CD8-positive, alpha-beta memory T cell (primary cell): ENCODE results near the gene ARHGAP4. TPM values are rescaled to one million over a fixed set of nuclear protein-coding genes. Genes with fewer than 3 reads are reported as not detected.

Experiments
- CTCF ChIA-PET: fragments of 350-600 bp; sonication (Branson Sonifier 250); formaldehyde crosslinking; loops from one replicate; lab custom pipeline; 2021; ENCODE audit warnings: antibody characterized with exemption; lab: Charles Lee
- POLR2A ChIA-PET: fragments of 350-600 bp; sonication (Branson Sonifier 250); formaldehyde crosslinking; loops from one replicate; lab custom pipeline; 2021; ENCODE audit warnings: antibody characterized with exemption; lab: Charles Lee
- DNase-seq, 5 donors: peaks; one replicate each; pipeline versions ENCODE4 v3.0.0 to v3.0.0-alpha.2; 2020 to 2022; ENCODE audit warnings: mixed read lengths in 1 of 5
- H3K27ac ChIP-seq: one replicate; pipeline ENCODE4 v1.7.0; 2013; ENCODE audit warnings: low read depth, mild to moderate bottlenecking, low read length, moderate library complexity
- H3K27me3 ChIP-seq: 2 replicates; pipeline ENCODE4 v1.7.0; 2013; ENCODE audit warnings: low read length, mild to moderate bottlenecking; ENCODE audit not compliant: insufficient read depth, poor library complexity, severe bottlenecking
- H3K36me3 ChIP-seq: 2 replicates; pipeline ENCODE4 v1.7.0; 2013; ENCODE audit warnings: mild to moderate bottlenecking, low read length, moderate library complexity; ENCODE audit not compliant: insufficient read depth
- H3K4me1 ChIP-seq: 2 replicates; pipeline ENCODE4 v1.7.0; 2013; ENCODE audit warnings: mild to moderate bottlenecking, low read length, moderate library complexity; ENCODE audit not compliant: insufficient read depth
- H3K4me3 ChIP-seq: 2 replicates; pipeline ENCODE4 v1.7.0; 2013; ENCODE audit warnings: mild to moderate bottlenecking, low read length
- H3K9me3 ChIP-seq: 2 replicates; pipeline ENCODE4 v1.7.0; 2013; ENCODE audit warnings: mild to moderate bottlenecking, low read length
- H3K27ac Mint-ChIP-seq, 8 donors: one replicate each; pipeline ENCODE4 v1.8.0; 2020 to 2021; ENCODE audit warnings: mixed read lengths in 8 of 8, mild to moderate bottlenecking in 6 of 8, inconsistent platforms in 3 of 8, moderate library complexity in 3 of 8
- H3K27me3 Mint-ChIP-seq, 2 donors: one replicate each; pipeline ENCODE4 v1.8.0; 2020 to 2021; ENCODE audit warnings: mixed read lengths in 2 of 2, mild to moderate bottlenecking in 1 of 2, moderate library complexity in 1 of 2
- H3K36me3 Mint-ChIP-seq, 3 donors: one replicate each; pipeline ENCODE4 v1.8.0; 2020 to 2021; ENCODE audit warnings: mixed read lengths in 3 of 3, inconsistent platforms in 1 of 3, mild to moderate bottlenecking in 1 of 3
- H3K4me1 Mint-ChIP-seq, 3 donors: one replicate each; pipeline ENCODE4 v1.8.0; 2020 to 2021; ENCODE audit warnings: mixed read lengths in 3 of 3, inconsistent platforms in 1 of 3, mild to moderate bottlenecking in 1 of 3
- H3K4me3 Mint-ChIP-seq, 7 donors: one replicate each; pipeline ENCODE4 v1.8.0; 2020 to 2021; ENCODE audit warnings: mixed read lengths in 7 of 7, mild to moderate bottlenecking in 6 of 7, moderate library complexity in 4 of 7, inconsistent platforms in 2 of 7
- H3K9me3 Mint-ChIP-seq, 5 donors: one replicate each; pipeline ENCODE4 v1.8.0; 2020 to 2022; ENCODE audit warnings: mixed read lengths in 5 of 5, mild to moderate bottlenecking in 3 of 5, moderate library complexity in 2 of 5, inconsistent platforms in 1 of 5
- polyA plus RNA-seq: library from polyadenylated mRNA; unstranded; fragments of 300-500 nt; fragmentation: Illumina TruSeq; gene quantifications from one replicate; pipeline ENCODE4 v1.2.3, GENCODE V29; 2021
- total RNA-seq, 2 experiments: library from RNA; stranded (reverse); gene quantifications; one replicate each; pipeline ENCODE4 v1.2.3, GENCODE V29; 2021

ARHGAP4 gene
- total and polyA plus RNA-seq, 3 experiments from 2014 or later, result 116 to 133 (median 124) TPM

- H3K4me1 Mint-ChIP-seq, result peaks cover 5 to 11% (median 10%) of the 10 kb centered on the region in 3 donors
- no peaks in the 10 kb centered on the region for H3K9me3 Mint-ChIP-seq
- Histone ChIP-seq H3K27me3 (no peaks in the 10 kb centered on the region), H3K9me3 (no peaks in the 10 kb centered on the region), H3K4me1 (no peaks in the 10 kb centered on the region), H3K36me3 (no peaks in the 10 kb centered on the region), H3K4me3 (no peak overlapping the region), H3K27ac (no peak overlapping the region)
- peak; percentile 52 to 79 (median 63) for DNase-seq
- CTCF ChIA-PET, result no interaction called here
- peak overlapping the region in 1 of 7 donors; percentile 56 for H3K4me3 Mint-ChIP-seq
- POLR2A ChIA-PET, result no interaction called here
- H3K27me3 Mint-ChIP-seq, result peaks cover 26 to 28% of the 10 kb centered on the region in 2 donors
- H3K36me3 Mint-ChIP-seq, result peaks cover 0 to 3% (median 0%) of the 10 kb centered on the region in 3 donors
- H3K27ac Mint-ChIP-seq, result no peak overlapping the region
Observed at GRCh38 chrX:153875391-153876111, 50.5 kb downstream of the ARHGAP4 start.

GRCh38 chrX:153874366-153875125, 51.5 kb downstream of the ARHGAP4 start:
- Mint-ChIP-seq H3K9me3 (no peaks in the 10 kb centered on the region), H3K27me3 (peaks cover 25 to 28% of the 10 kb centered on the region in 2 donors), H3K4me1 (peaks cover 5 to 11% (median 10%) of the 10 kb centered on the region in 3 donors), H3K27ac (peak overlapping the region in 1 of 8 donors; percentile 37), H3K36me3 (peaks cover 0 to 3% (median 0%) of the 10 kb centered on the region in 3 donors), H3K4me3 (no peak overlapping the region)
- Histone ChIP-seq H3K27me3 (no peaks in the 10 kb centered on the region), H3K4me1 (no peaks in the 10 kb centered on the region), H3K9me3 (no peaks in the 10 kb centered on the region), H3K4me3 (no peak overlapping the region), H3K27ac (no peak overlapping the region), H3K36me3 (no peaks in the 10 kb centered on the region)
- CTCF ChIA-PET, result no interaction called here
- POLR2A ChIA-PET, result no interaction called here
- DNase-seq, result no peak

GRCh38 chrX:153874085-153874365, 52.0 kb downstream of the ARHGAP4 start:
- Histone ChIP-seq H3K27ac (no peak overlapping the region), H3K9me3 (no peaks in the 10 kb centered on the region), H3K4me3 (no peak overlapping the region), H3K27me3 (no peaks in the 10 kb centered on the region), H3K36me3 (no peaks in the 10 kb centered on the region), H3K4me1 (no peaks in the 10 kb centered on the region)
- Mint-ChIP-seq H3K4me3 (no peak overlapping the region), H3K27me3 (peaks cover 20 to 23% of the 10 kb centered on the region in 2 donors), H3K4me1 (peaks cover 5 to 9% (median 7%) of the 10 kb centered on the region in 3 donors), H3K27ac (peak overlapping the region in 1 of 8 donors; percentile 37), H3K9me3 (no peaks in the 10 kb centered on the region), H3K36me3 (peaks cover 0 to 3% (median 0%) of the 10 kb centered on the region in 3 donors)
- ChIA-PET POLR2A (no interaction called here), CTCF (no interaction called here)
- DNase-seq, result no peak

GRCh38 chrX:153873282-153874084, 52.6 kb downstream of the ARHGAP4 start:
- Mint-ChIP-seq H3K27me3 (peaks cover 16 to 21% of the 10 kb centered on the region in 2 donors), H3K4me1 (peaks cover 5 to 8% (median 5%) of the 10 kb centered on the region in 3 donors), H3K36me3 (peaks cover 0 to 3% (median 0%) of the 10 kb centered on the region in 3 donors), H3K4me3 (no peak overlapping the region), H3K9me3 (no peaks in the 10 kb centered on the region), H3K27ac (no peak overlapping the region)
- Histone ChIP-seq H3K27ac (no peak overlapping the region), H3K27me3 (no peaks in the 10 kb centered on the region), H3K36me3 (no peaks in the 10 kb centered on the region), H3K4me1 (no peaks in the 10 kb centered on the region), H3K9me3 (no peaks in the 10 kb centered on the region), H3K4me3 (no peak overlapping the region)
- CTCF ChIA-PET, result no interaction called here
- POLR2A ChIA-PET, result no interaction called here
- DNase-seq, result no peak

- Mint-ChIP-seq H3K4me3 (peak overlapping the region in 1 of 7 donors; percentile 56), H3K27ac (no peak overlapping the region), H3K4me1 (peaks cover 0 to 3% (median 0%) of the 10 kb centered on the region in 3 donors), H3K36me3 (peaks cover 0 to 3% (median 0%) of the 10 kb centered on the region in 3 donors), H3K9me3 (no peaks in the 10 kb centered on the region), H3K27me3 (peaks cover 10 to 15% of the 10 kb centered on the region in 2 donors)
- Histone ChIP-seq H3K4me3 (no peak overlapping the region), H3K36me3 (no peaks in the 10 kb centered on the region), H3K9me3 (no peaks in the 10 kb centered on the region), H3K27me3 (no peaks in the 10 kb centered on the region), H3K27ac (no peak overlapping the region), H3K4me1 (no peaks in the 10 kb centered on the region)
- CTCF ChIA-PET, result no interaction called here
- POLR2A ChIA-PET, result no interaction called here
- no peak for DNase-seq
Observed at GRCh38 chrX:153871946-153872878, 53.9 kb downstream of the ARHGAP4 start.

- DNase-seq, result no peak
- no peak overlapping the region for H3K4me3 ChIP-seq
- H3K36me3 ChIP-seq, result no peaks in the 10 kb centered on the region
- H3K4me1 ChIP-seq, result no peaks in the 10 kb centered on the region
- CTCF ChIA-PET, result no interaction called here
- Mint-ChIP-seq H3K4me1 (peaks cover 0 to 3% (median 0%) of the 10 kb centered on the region in 3 donors), H3K4me3 (no peak overlapping the region), H3K36me3 (peaks cover 0 to 3% (median 0%) of the 10 kb centered on the region in 3 donors), H3K27me3 (peaks cover 9 to 15% of the 10 kb centered on the region in 2 donors), H3K9me3 (no peaks in the 10 kb centered on the region), H3K27ac (no peak overlapping the region)
- H3K27ac ChIP-seq, result no peak overlapping the region
- H3K9me3 ChIP-seq, result no peaks in the 10 kb centered on the region
- POLR2A ChIA-PET, result no interaction called here
- no peaks in the 10 kb centered on the region for H3K27me3 ChIP-seq
Observed at GRCh38 chrX:153871451-153871850, 54.6 kb downstream of the ARHGAP4 start.

GRCh38 chrX:153870791-153871360, 55.2 kb downstream of the ARHGAP4 start:
- DNase-seq, result no peak
- Mint-ChIP-seq H3K27me3 (peaks cover 5 to 15% of the 10 kb centered on the region in 2 donors), H3K4me3 (no peak overlapping the region), H3K27ac (no peak overlapping the region), H3K9me3 (no peaks in the 10 kb centered on the region), H3K36me3 (peaks cover 0 to 3% (median 0%) of the 10 kb centered on the region in 3 donors), H3K4me1 (no peaks in the 10 kb centered on the region)
- Histone ChIP-seq H3K27ac (no peak overlapping the region), H3K4me3 (no peak overlapping the region), H3K9me3 (no peaks in the 10 kb centered on the region), H3K4me1 (no peaks in the 10 kb centered on the region), H3K36me3 (no peaks in the 10 kb centered on the region), H3K27me3 (no peaks in the 10 kb centered on the region)
- ChIA-PET CTCF (no interaction called here), POLR2A (no interaction called here)
